Measurements from ENCODE around the gene RIOK3.
"Not testable (repeated sequence)": the region's sequence is repeated elsewhere in the genome, so short reads cannot be mapped to it uniquely, and the experiment has no call there.

Gene RIOK3

DNA sequence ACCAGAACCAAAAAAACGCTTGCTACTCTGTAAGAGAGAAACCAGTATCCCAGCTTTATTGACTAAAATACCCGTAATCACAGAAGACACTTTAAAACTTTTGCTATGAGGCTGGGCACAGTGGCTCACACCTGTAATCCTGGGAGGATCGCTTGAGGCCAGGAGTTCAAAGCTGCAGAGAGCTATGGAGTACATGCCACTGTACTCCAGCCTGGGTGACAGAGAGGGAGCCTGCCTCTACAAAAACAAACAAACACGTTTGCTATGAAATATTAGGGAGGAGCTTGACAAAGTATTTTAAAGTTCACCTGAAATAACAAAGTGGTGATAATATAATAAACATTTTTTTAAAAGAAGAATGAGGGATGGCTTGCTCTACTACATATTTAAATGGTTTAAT is 28.5 kb upstream of the RIOK3 start (continued):
- no peak for TF ChIP-seq GLIS2 (tag by site-specific recombination; IDR thresholded peaks at IDR 0.05)

GRCh38 chr18:23428821-23429220 is 24.3 kb upstream of the RIOK3 start:
- H3K36me3 ChIP-seq (ENCODE audit: control insufficient read depth in 2 of 2, insufficient read depth in 1 of 2, low read length in 2 of 2), result peaks cover 0 to 5% of the 10 kb centered on the region in 2 experiments; a peak in 1 of 3 replicates
- no peaks in the 10 kb centered on the region for H3K4me1 ChIP-seq (ENCODE audit: control insufficient read depth, insufficient read depth, low read length)
- POLR2A ChIA-PET, result no interaction called here
- TF ChIP-seq, protein P1, sequence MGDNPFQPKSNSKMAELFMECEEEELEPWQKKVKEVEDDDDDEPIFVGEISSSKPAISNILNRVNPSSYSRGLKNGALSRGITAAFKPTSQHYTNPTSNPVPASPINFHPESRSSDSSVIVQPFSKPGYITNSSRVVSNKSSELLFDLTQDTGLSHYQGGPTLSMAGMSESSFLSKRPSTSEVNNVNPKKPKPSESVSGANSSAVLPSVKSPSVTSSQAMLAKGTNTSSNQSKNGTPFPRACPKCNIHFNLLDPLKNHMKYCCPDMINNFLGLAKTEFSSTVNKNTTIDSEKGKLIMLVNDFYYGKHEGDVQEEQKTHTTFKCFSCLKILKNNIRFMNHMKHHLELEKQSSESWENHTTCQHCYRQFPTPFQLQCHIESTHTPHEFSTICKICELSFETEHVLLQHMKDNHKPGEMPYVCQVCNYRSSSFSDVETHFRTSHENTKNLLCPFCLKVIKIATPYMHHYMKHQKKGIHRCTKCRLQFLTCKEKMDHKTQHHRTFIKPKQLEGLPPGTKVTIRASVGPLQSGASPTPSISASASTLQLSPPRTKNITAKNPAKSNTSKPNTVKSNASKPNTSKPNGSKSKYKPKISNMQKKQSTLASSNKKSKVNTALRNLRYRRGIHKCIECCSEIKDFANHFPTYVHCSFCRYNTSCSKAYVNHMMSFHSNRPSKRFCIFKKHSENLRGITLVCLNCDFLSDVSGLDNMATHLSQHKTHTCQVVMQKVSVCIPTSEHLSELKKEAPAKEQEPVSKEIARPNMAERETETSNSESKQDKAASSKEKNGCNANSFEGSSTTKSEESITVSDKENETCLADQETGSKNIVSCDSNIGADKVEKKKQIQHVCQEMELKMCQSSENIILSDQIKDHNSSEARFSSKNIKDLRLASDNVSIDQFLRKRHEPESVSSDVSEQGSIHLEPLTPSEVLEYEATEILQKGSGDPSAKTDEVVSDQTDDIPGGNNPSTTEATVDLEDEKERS (tag by site-specific recombination; IDR thresholded peaks at IDR 0.05), result 0 out of 2 replicates have a peak, but pooled peaks have one; percentile 47
- peak; percentile 69 for TF ChIP-seq ZNF146 (tag by site-specific recombination; IDR thresholded peaks at IDR 0.05)
- no peak for TF ChIP-seq ZXDB (tag by site-specific recombination; IDR thresholded peaks at IDR 0.05)
- H3K27ac ChIP-seq (ENCODE audit: extremely low read depth, low read depth, low read length), result no peak overlapping the region
- H3K9me3 ChIP-seq (ENCODE audit: control insufficient read depth, insufficient read depth, low read depth, low read length), result no peaks in the 10 kb centered on the region
- CTCF ChIA-PET, result interaction anchor here (0.6 kb wide), 1 partner anchor 17 kb away, joined by 3 read pairs; no protein-coding TSS in a partner anchor
- no peak overlapping the region for H3K4me3 ChIP-seq (ENCODE audit: low read depth, low read length)

DNA sequence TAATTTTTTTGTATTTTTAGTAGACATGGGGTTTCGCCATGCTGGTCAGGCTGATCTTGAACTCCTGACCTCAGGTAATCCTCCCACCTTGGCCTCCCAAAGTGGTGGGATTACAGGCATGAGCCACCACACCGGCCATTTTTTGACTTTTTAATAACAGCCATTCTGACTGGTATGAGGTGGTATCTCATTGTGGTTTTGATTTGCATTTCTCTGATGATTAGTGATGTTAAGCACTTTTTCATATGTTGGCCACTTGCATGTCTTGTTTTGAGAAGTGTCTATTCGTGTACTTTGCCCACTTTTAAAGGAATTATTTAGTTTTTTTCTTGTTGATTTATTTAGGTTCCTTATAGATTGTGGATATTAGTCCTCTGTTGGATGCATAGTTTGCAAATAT is 23.5 kb upstream of the RIOK3 start:
- CTCF ChIA-PET, POLR2A ChIA-PET: not testable (repeated sequence)

GRCh38 chr18:23433360-23433759 is 19.7 kb upstream of the RIOK3 start:
- Histone ChIP-seq H3K36me3 (ENCODE audit: control insufficient read depth in 2 of 2, insufficient read depth in 1 of 2, low read length in 2 of 2) (peaks cover 0 to 5% of the 10 kb centered on the region in 2 experiments; a peak in 1 of 3 replicates), H3K4me3 (ENCODE audit: low read depth, low read length) (no peak overlapping the region), H3K9me3 (ENCODE audit: control insufficient read depth, insufficient read depth, low read depth, low read length) (no peaks in the 10 kb centered on the region), H3K4me1 (ENCODE audit: control insufficient read depth, insufficient read depth, low read length) (no peaks in the 10 kb centered on the region), H3K27ac (ENCODE audit: extremely low read depth, low read depth, low read length) (no peak overlapping the region)
- ChIA-PET CTCF (interaction anchor here (0.6 to 1.3 kb wide), 4 partner anchors 21 to 128 kb away, joined by 3 to 8 read pairs (median 4); no protein-coding TSS in a partner anchor), POLR2A (no interaction called here)
- TF ChIP-seq ZNF24 (tag by site-specific recombination; IDR thresholded peaks at IDR 0.05) (no peak), GFI1B (tag by site-specific recombination; IDR thresholded peaks at IDR 0.05) (no peak), ZNF335 (tag by site-specific recombination; conservative IDR thresholded peaks at IDR 0.05) (no peak), ZNF157 (tag by site-specific recombination; IDR thresholded peaks at IDR 0.05) (no peak), GLIS1 (tag by site-specific recombination; IDR thresholded peaks at IDR 0.05) (no peak), ZSCAN30 (tag by site-specific recombination; IDR thresholded peaks at IDR 0.05) (no peak), SALL2 (tag by site-specific recombination; IDR thresholded peaks at IDR 0.05; ENCODE audit: borderline replicate concordance) (no peak), ZNF558 (tag by site-specific recombination; IDR thresholded peaks at IDR 0.05) (no peak), KLF10 (tag by site-specific recombination; IDR thresholded peaks at IDR 0.05) (no peak), ATF2 (tag by site-specific recombination; IDR thresholded peaks at IDR 0.05; ENCODE audit: low read depth) (no peak), YY2 (tag by site-specific recombination; IDR thresholded peaks at IDR 0.05) (no peak), ZNF544 (tag by site-specific recombination; IDR thresholded peaks at IDR 0.05) (no peak), ZNF560 (tag by site-specific recombination; IDR thresholded peaks at IDR 0.05; ENCODE audit: borderline replicate concordance) (no peak), ZFP3 (tag by site-specific recombination; IDR thresholded peaks at IDR 0.05; ENCODE audit: low read depth) (no peak)

More for the DNA sequence above, 23.5 kb upstream of the RIOK3 start:
- not testable (repeated sequence) for H3K9me3 ChIP-seq (ENCODE audit: control insufficient read depth, insufficient read depth, low read depth, low read length); H3K4me3 ChIP-seq (ENCODE audit: low read depth, low read length); H3K36me3 ChIP-seq (ENCODE audit: control insufficient read depth in 2 of 2, insufficient read depth in 1 of 2, low read length in 2 of 2); H3K27ac ChIP-seq (ENCODE audit: extremely low read depth, low read depth, low read length); H3K4me1 ChIP-seq (ENCODE audit: control insufficient read depth, insufficient read depth, low read length)

All from HEK293 (cell line).